AG04450 (cell line): ENCODE measurements around the gene AQP2. TPM values are rescaled to one million over a fixed set of nuclear protein-coding genes. Genes with fewer than 3 reads are reported as not detected.
A peak's percentile ranks its signal among the peaks of the same experiment; 100 is the strongest.

Source experiments
- CTCF ChIA-PET: fragments of 300-600, 350-600 bp; formaldehyde crosslinking; extraction: SDS; loops from one replicate; lab custom pipeline; 2022; ENCODE audit warnings: antibody characterized with exemption, inconsistent platforms; lab: Charles Lee
- POLR2A ChIA-PET: fragments of 350-600 bp; formaldehyde crosslinking; extraction: SDS; loops from one replicate; lab custom pipeline; 2021; ENCODE audit warnings: antibody characterized with exemption, inconsistent platforms; lab: Yijun Ruan, JAX
- DNase-seq: peaks from one replicate; pipeline ENCODE4 v3.0.0-alpha.2; 2011; ENCODE audit warnings: low read depth, low spot score
- H3K27ac ChIP-seq: one replicate; pipeline ENCODE4 v1.5.1; 2012; ENCODE audit warnings: low read depth, low read length, control low read depth
- H3K27me3 ChIP-seq: one replicate; pipeline ENCODE4 v1.6.0; 2012; ENCODE audit warnings: low read length; ENCODE audit not compliant: control insufficient read depth, insufficient read depth
- H3K4me3 ChIP-seq: 2 replicates; pipeline ENCODE4 v1.5.1; 2011; ENCODE audit warnings: mild to moderate bottlenecking, low read depth, low read length, control low read depth
- H3K9me3 ChIP-seq: 2 replicates; pipeline ENCODE4 v1.5.1; 2012; ENCODE audit warnings: low read length; ENCODE audit not compliant: control insufficient read depth, insufficient read depth
- CTCF ChIP-seq: IDR thresholded peaks from 2 replicates; pipeline ENCODE4 v1.5.1; 2011; ENCODE audit warnings: low read depth, low read length, control low read depth, inconsistent platforms
- polyA plus RNA-seq: library from polyadenylated mRNA; depleted of rRNA; stranded (reverse); fragments of >200 nt; gene quantifications from 2 replicates; pipeline ENCODE4 v1.2.3, GENCODE V29; 2011

The AQP2 gene
- polyA plus RNA-seq, 1 experiment, result not detected

GRCh38 chr12:49961111-49961922, 10.8 kb downstream of the AQP2 start, which contains the start of gene AQP5:
TSS of gene AQP5 (plus strand) at chr12:49961872. CDS start at chr12:49962018, 146 bp downstream.
- Histone ChIP-seq H3K4me3 (peak within 1 kb of the TSS; percentile 10; the same call in 1 of the 2 replicates), H3K27ac (no peak within 1 kb of the TSS), H3K9me3 (no peaks in the 10 kb centered on the region; the same call in 1 of the 2 replicates), H3K27me3 (peaks cover 88% of the 10 kb centered on the region)
- no peak for TF ChIP-seq CTCF
- DNase-seq, result no peak
- CTCF ChIA-PET, result interaction anchor here (0.6 to 3.5 kb wide), 5 partner anchors 14 to 220 kb away, joined by 3 to 21 read pairs (median 3); partner anchors contain the start of gene TMBIM6
- POLR2A ChIA-PET, result no interaction called here

- Histone ChIP-seq H3K27me3 (peaks cover 83% of the 10 kb centered on the region), H3K27ac (no peak overlapping the region), H3K9me3 (no peaks in the 10 kb centered on the region; the same call in 1 of the 2 replicates), H3K4me3 (no peak overlapping the region)
- POLR2A ChIA-PET, result no interaction called here
- DNase-seq, result no peak
- CTCF ChIA-PET, result interaction anchor here (0.6 to 9.9 kb wide), 5 partner anchors 7 to 108 kb away, joined by 3 to 290 read pairs (median 7); no protein-coding TSS in a partner anchor
- no peak for TF ChIP-seq CTCF
These were observed 11.6 kb downstream of the AQP2 start for GRCh38 chr12:49961993-49962764.

GRCh38 chr12:49962861-49963765, 12.6 kb downstream of the AQP2 start:
- H3K27ac ChIP-seq, result no peak overlapping the region
- no peak for TF ChIP-seq CTCF
- no peak overlapping the region for H3K4me3 ChIP-seq
- no peak for DNase-seq
- H3K9me3 ChIP-seq, result no peaks in the 10 kb centered on the region; the same call in 1 of the 2 replicates
- H3K27me3 ChIP-seq, result peaks cover 76% of the 10 kb centered on the region
- CTCF ChIA-PET, result interaction anchor here (0.6 to 9.9 kb wide), 4 partner anchors 8 to 107 kb away, joined by 3 to 290 read pairs (median 4); no protein-coding TSS in a partner anchor
- POLR2A ChIA-PET, result interaction anchor here (0.7 to 0.8 kb wide), 2 partner anchors 94 to 221 kb away, joined by 5 read pairs; partner anchors contain the start of gene TMBIM6

GRCh38 chr12:49963976-49964815, 13.7 kb downstream of the AQP2 start:
- ChIA-PET CTCF (interaction anchor here (0.7 to 9.9 kb wide), 6 partner anchors 17 to 106 kb away, joined by 4 to 290 read pairs (median 22); no protein-coding TSS in a partner anchor), POLR2A (no interaction called here)
- Histone ChIP-seq H3K27ac (no peak overlapping the region), H3K4me3 (no peak overlapping the region), H3K9me3 (no peaks in the 10 kb centered on the region; the same call in 1 of the 2 replicates), H3K27me3 (peaks cover 74% of the 10 kb centered on the region)
- DNase-seq, result no peak
- TF ChIP-seq CTCF, result no peak
